Type B pancreatic cell (in vitro differentiated cells): ENCODE results near the gene MAD1L1. TPM values are rescaled to one million over a fixed set of nuclear protein-coding genes. Genes with fewer than 3 reads are reported as not detected.

Source experiments
- DNase-seq: peaks from one replicate; pipeline ENCODE4 v3.0.0; 2021; ENCODE audit warnings: mixed read lengths; ENCODE audit not compliant: unreplicated experiment; ENCODE audit errors: extremely low spot score
- H3K27ac Mint-ChIP-seq: 2 replicates; pipeline ENCODE4 v1.8.0; 2021; ENCODE audit warnings: mild to moderate bottlenecking, mixed read lengths
- H3K27me3 Mint-ChIP-seq: 2 replicates; pipeline ENCODE4 v1.8.0; 2021; ENCODE audit warnings: mixed read lengths
- H3K36me3 Mint-ChIP-seq: 2 replicates; pipeline ENCODE4 v1.8.0; 2021; ENCODE audit warnings: mixed read lengths
- H3K4me1 Mint-ChIP-seq: one replicate; pipeline ENCODE4 v1.8.0; 2021; ENCODE audit warnings: mixed read lengths; ENCODE audit not compliant: unreplicated experiment
- H3K4me3 Mint-ChIP-seq: 2 replicates; pipeline ENCODE4 v1.8.0; 2021; ENCODE audit warnings: mild to moderate bottlenecking, mixed read lengths
- H3K9me3 Mint-ChIP-seq: 2 replicates; pipeline ENCODE4 v1.8.0; 2021; ENCODE audit warnings: mixed read lengths
- total RNA-seq: library from RNA; stranded (reverse); gene quantifications from 2 replicates; pipeline ENCODE4 v1.2.1, GENCODE V29; 2021; ENCODE audit warnings: low replicate concordance
- TF ChIP-seq, protein P1 (sequence below): fragments of 200-600 bp; sonication (generic); conservative IDR thresholded peaks from 2 replicates; pipeline ENCODE4 v1.5.0; 2021; ENCODE audit warnings: antibody characterized with exemption, mild to moderate bottlenecking

MAD1L1 gene
- total RNA-seq, 1 donor from 2014 or later: 40.7 TPM

GRCh38 chr7:2149672-2150444 lies 82.9 kb downstream of the MAD1L1 start:
- Mint-ChIP-seq H3K36me3 (peaks cover 15% of the 10 kb centered on the region), H3K4me1 (peaks cover 18% of the 10 kb centered on the region), H3K27ac (no peak overlapping the region), H3K4me3 (no peak overlapping the region), H3K9me3 (no peaks in the 10 kb centered on the region), H3K27me3 (no peaks in the 10 kb centered on the region)
- TF ChIP-seq, protein P1, sequence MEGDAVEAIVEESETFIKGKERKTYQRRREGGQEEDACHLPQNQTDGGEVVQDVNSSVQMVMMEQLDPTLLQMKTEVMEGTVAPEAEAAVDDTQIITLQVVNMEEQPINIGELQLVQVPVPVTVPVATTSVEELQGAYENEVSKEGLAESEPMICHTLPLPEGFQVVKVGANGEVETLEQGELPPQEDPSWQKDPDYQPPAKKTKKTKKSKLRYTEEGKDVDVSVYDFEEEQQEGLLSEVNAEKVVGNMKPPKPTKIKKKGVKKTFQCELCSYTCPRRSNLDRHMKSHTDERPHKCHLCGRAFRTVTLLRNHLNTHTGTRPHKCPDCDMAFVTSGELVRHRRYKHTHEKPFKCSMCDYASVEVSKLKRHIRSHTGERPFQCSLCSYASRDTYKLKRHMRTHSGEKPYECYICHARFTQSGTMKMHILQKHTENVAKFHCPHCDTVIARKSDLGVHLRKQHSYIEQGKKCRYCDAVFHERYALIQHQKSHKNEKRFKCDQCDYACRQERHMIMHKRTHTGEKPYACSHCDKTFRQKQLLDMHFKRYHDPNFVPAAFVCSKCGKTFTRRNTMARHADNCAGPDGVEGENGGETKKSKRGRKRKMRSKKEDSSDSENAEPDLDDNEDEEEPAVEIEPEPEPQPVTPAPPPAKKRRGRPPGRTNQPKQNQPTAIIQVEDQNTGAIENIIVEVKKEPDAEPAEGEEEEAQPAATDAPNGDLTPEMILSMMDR: no peak
- DNase-seq: no peak

- no peak overlapping the region for H3K27ac Mint-ChIP-seq
- TF ChIP-seq, protein P1: no peak
- no peaks in the 10 kb centered on the region for H3K27me3 Mint-ChIP-seq
- H3K4me3 Mint-ChIP-seq: no peak overlapping the region
- peaks cover 18% of the 10 kb centered on the region for H3K4me1 Mint-ChIP-seq
- no peaks in the 10 kb centered on the region for H3K9me3 Mint-ChIP-seq
- H3K36me3 Mint-ChIP-seq: peaks cover 10% of the 10 kb centered on the region
- no peak for DNase-seq
These were observed 83.9 kb downstream of the MAD1L1 start for GRCh38 chr7:2148814-2149213.

- TF ChIP-seq, protein P1: no peak
- H3K4me1 Mint-ChIP-seq: peaks cover 14% of the 10 kb centered on the region
- no peak overlapping the region for H3K27ac Mint-ChIP-seq
- no peak overlapping the region for H3K4me3 Mint-ChIP-seq
- peaks cover 10% of the 10 kb centered on the region for H3K36me3 Mint-ChIP-seq
- no peak for DNase-seq
- H3K9me3 Mint-ChIP-seq: no peaks in the 10 kb centered on the region
- no peaks in the 10 kb centered on the region for H3K27me3 Mint-ChIP-seq
These were observed 84.6 kb downstream of the MAD1L1 start for GRCh38 chr7:2148189-2148588.

- Mint-ChIP-seq H3K27me3 (no peaks in the 10 kb centered on the region), H3K4me3 (no peak overlapping the region), H3K4me1 (peaks cover 13% of the 10 kb centered on the region), H3K27ac (no peak overlapping the region), H3K9me3 (no peaks in the 10 kb centered on the region), H3K36me3 (peaks cover 6% of the 10 kb centered on the region)
- TF ChIP-seq, protein P1: no peak
- DNase-seq: no peak
These were observed 85.9 kb downstream of the MAD1L1 start for GRCh38 chr7:2146676-2147472.

GRCh38 chr7:2145835-2146580 lies 86.7 kb downstream of the MAD1L1 start:
- no peak for DNase-seq
- H3K27ac Mint-ChIP-seq: no peak overlapping the region
- H3K4me1 Mint-ChIP-seq: peaks cover 7% of the 10 kb centered on the region
- TF ChIP-seq, protein P1: no peak
- H3K4me3 Mint-ChIP-seq: no peak overlapping the region
- no peaks in the 10 kb centered on the region for H3K27me3 Mint-ChIP-seq
- no peaks in the 10 kb centered on the region for H3K9me3 Mint-ChIP-seq
- peaks cover 6% of the 10 kb centered on the region for H3K36me3 Mint-ChIP-seq
